Activated T-cell treated with anti-CD3 and anti-CD28 coated beads, Interleukin-2, amount 50 U/mL, for 1 hour (primary cell): ENCODE data around the gene ATP11A.

Experiments
- DNase-seq: peaks from one replicate; pipeline ENCODE4 v3.0.0-alpha.2; 2020

Gene ATP11A

DNA sequence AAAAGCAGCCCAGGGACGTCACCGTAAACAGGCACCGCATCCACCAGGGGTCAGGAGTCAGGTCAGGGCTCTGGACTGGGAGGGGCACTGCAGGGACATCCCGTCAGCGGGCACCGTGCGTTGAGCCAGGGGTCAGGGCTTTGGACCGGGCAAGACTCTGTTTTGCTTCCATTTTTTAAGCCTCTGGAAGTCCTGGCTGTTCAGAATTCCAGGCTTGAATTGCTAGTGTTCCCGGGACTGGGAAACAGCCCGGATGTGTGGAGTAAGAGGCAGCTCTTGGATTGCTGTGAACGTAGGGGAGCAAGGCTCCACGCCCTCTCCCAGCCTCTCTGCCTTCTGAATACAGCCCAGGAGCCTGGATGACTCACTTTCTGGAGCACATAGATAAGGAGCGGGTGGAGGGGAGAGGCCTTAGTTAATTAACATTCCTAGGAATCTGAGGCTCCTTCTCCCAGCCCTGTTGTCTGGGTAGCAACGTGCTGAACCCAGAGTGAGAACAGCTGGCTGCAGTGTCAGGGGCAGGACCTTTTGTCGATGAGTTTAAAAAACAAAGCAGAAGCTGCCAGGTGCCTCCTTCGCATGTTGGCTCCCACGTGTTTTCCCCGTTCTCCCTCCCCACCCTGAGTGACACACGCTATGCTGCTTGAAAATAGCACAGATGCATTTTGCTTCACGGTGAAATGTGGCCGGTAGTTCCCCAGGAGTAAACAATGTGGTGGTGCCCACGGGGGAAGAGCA is 21.9 kb downstream of the ATP11A start:
- DNase-seq: no peak

- DNase-seq: no peak
Measured at GRCh38 chr13:112712451-112713207, 22.8 kb downstream of the ATP11A start.

DNA sequence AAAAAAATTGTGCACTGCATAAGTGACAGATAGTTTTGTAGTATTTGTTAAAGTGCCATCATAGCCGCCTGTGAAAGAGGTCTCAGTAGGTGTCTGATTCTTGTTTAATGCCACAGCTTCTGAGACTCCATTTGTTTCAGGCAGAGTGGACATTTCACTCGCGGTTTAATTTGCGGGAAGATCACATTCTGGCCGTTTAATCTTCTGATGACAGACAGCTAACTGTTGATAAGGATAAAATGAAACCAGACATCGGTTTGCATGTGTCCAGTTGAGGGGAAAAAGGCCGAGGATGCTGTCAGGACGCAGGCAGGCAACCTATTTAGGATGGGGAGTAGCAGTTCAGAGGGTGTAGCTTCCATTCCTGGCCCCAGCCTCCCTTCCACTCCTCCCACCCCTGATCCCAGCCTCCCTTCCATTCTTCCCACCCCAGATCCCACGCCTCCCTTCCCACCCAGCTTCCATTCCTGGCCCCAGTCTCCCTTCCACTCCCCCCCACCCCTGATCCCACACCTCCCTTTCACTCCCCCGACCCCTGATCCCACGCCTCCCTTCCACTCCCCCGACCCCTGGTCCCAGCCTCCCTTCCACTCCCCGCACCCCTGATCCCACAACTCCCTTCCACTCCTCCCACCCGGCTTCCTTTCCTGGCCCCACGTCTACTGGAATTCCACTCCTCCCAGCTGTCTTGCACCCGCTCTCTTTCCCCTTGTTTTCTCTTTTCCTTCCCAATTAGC is 23.8 kb downstream of the ATP11A start:
- no peak for DNase-seq

GRCh38 chr13:112714376-112715174 is 24.7 kb downstream of the ATP11A start:
- no peak for DNase-seq

DNA sequence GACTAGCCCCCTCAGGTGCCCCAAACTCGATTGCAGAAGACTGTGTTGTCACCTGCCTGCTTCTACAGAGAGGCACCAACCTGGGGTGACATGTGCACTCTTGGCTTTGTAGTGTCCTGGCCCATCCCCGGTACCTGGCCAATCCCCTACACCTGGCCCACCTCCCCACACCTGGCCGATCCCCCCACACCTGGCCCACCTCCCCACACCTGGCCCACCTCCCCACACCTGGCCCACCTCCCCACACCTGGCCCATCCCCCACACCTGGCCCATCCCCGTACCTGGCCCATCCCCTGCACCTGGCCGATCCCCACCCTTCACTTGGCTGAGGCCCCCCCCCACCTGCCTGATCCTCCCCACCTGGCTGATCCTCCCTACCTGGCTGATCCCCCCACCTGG is 25.4 kb downstream of the ATP11A start:
- DNase-seq: no peak

DNA sequence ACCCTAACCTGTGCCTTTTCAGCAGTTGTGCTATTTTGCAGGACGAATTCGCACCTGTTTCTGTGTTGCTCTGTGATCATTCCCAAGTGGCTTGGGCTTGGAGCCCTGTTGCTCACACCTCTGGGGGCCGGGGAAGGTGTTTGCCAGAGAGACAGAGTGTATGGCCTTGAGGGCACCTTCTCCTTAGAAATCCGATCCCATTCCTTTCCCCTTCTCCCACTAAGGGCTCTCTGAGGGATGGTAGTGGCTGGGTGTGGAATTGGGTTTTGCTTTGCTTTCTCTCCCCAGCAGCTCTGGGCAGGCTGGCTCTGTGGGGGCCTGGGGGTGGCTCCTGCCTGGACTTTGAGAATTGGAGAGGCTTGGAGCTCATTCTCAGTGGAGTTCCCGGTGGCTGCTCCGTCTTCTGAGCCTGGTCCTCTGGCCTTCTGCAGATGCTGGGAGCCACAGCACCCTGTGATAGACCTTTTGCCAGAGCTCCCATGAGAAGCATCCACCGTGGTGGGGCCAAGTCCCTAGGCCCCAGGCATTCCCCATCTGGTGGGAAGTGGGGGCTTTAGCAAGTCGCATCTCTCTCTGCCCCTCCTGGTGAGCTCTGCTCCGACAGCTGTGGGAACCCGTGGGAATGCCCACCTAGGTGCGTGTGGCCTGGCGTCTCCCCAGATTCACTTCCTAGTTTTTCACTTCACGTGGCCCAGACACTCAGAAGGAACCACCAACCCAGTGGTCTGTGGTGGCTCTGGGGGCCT is 26.1 kb downstream of the ATP11A start:
- no peak for DNase-seq

- DNase-seq: no peak
Measured at GRCh38 chr13:112716461-112716820, 26.6 kb downstream of the ATP11A start.

DNA sequence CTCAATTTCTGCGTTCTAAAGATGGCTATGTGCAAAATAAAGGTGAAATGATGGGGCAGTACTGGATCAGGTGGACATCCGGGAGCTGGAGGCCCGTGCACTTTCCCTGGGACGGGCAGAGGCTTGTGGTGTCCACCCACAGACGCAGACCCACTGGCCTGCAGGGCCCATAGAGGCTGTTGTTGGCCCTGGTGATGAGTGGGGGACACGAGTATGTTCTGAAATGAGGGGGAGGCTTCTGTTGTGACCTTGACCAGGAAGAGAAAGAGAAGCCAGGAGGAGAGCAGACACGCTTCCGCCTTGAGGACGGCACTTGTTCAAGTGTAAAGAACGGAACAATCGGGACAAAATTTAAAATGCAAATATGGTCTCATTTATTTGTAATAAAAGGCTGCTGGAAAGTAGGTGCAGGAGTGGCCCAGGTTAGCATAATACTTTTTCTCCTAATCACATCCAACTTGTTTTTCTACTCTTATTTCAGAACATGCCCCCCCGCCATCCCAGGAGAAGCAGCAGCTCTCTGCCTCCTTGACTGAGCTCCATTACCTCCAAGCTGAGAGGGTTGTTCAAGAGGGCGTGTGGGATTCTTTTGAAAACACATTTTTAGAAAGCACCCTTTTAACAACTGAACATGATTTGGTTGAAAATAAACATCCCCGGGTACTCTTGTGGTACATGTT is 27.1 kb downstream of the ATP11A start:
- no peak for DNase-seq

DNA sequence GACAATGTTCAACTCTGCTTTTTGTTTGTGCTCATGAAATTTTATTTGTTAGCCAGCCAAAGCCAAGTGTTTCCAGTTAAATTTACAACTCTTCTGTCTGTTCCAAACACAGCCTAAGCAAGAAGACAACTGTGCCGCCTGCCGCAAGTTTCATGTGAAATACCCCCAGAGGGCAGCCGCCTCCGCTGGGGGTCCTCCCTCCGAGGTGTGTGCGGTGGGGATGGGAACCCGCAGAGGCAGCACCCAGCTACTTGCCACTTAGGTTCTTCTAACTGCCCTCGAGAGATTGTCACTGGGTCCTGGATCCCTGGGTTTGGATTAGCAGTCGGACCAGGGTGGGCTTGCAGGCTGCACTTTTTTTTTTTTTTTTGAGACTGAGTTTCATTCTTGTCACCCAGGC is 28.5 kb downstream of the ATP11A start:
- no peak for DNase-seq

- DNase-seq: no peak
Measured at GRCh38 chr13:112719016-112719415, 29.2 kb downstream of the ATP11A start.

- no peak for DNase-seq
Measured at GRCh38 chr13:112719556-112719955, 29.7 kb downstream of the ATP11A start.

GRCh38 chr13:112720251-112720650 is 30.4 kb downstream of the ATP11A start:
- DNase-seq: no peak

- no peak for DNase-seq
Measured at GRCh38 chr13:112720814-112721197, 31.0 kb downstream of the ATP11A start.

GRCh38 chr13:112721198-112722104 is 31.6 kb downstream of the ATP11A start:
- no peak for DNase-seq

DNA sequence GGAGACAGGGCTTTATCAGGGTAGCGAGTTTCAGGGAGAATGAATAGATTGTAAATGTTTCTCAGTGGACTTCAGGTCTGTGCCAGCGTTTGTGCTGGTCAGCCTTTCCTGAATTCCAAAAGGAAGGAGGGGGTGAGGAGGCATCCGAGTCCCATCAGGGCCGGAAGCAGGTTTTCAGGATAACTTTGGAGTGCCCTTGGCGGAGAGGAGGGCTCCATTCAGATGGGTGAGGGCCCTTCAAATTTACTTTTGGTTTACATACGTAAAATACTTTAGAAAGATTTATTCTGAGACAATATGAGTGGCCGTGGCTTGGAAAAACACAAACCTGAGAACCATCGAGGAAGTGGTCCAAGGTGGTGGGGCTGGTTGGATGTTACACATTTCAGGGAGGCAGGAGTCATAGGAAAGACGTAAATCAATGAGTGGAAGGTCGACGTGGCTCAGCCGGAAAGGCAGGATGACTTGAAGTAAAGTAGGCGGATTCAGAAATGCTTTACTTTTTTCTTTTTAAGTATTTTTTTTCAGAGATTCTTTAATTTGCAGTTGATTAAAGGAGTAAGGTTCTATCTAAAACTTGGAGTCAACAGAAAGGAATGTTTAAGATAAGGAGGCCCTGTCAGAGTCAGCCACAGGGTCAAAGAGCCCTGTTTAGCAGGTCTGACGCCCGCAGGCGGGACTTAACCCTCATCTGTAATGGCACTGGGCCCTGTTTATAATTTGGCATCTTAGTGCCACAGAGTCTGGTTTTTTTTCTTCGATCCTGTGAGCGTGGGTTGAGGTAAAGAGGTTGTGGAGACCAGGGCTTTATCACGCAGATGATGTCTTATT is 32.8 kb downstream of the ATP11A start:
- DNase-seq: no peak

DNA sequence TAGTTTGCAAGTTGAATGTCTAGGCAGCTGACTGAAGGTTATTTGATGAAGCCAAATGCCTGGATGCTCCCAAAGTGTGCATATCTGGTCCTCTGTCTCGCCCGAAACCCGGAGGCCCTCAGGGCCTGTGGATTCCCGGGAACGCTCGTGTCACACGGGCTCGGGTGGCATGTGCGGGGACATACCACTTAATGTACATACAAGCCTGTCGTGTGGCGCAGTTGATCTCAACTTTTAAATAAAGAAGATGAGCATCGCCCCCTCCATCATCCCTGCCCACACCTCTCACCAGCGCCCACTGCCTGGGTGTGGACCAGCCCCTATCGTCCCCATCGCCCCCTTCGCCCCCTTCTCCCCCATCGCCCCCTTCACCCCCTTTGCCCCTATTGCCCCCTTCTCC is 33.9 kb downstream of the ATP11A start:
- DNase-seq: no peak

DNA sequence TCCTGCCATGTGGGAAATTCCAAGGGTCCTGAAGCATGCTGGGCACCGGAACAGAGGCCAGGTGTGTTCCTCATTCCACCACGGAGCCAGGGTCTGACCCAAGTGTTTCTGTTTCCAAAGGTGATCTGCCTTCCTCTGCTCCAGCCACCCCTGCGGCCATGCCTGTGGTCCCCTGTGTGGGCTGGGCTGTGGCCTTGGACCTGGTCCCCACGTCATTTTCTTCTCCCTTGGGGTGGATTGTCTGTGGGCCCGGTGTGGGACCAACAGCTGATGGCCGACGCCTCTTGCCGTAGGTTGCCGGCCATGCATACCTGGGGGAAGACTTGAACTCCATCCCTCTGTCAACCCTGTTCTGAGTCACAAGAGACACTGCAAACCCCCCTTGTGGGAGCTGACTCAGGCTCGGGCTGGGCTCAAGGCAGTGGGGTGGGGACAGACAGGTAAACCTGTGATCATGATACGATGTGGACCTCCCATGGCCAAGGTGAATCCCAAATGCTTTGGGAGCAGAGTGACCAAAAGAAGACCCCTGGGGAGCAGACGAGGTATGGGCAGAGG is 35.0 kb downstream of the ATP11A start:
- DNase-seq: no peak

GRCh38 chr13:112725346-112726015 is 35.6 kb downstream of the ATP11A start:
- DNase-seq: no peak
